ENCODE data around the gene FHAD1.

- TF ChIP-seq CTCF (IDR thresholded peaks at IDR 0.05; ENCODE audit: low read length), result no peak
- no peak for TF ChIP-seq EZH2 (optimal IDR thresholded peaks at IDR 0.05; ENCODE audit: low read depth, low read length)
- TF ChIP-seq EZH2phosphoT487 (IDR thresholded peaks at IDR 0.05; ENCODE audit: low read length), result no peak
These were observed 10.7 kb upstream of the FHAD1 start for GRCh38 chr1:15236321-15236721.

Data from MM.1S (cell line).